Measurements from ENCODE around the gene EIF2B4. TPM values are rescaled to one million over a fixed set of nuclear protein-coding genes. Genes with fewer than 3 reads are reported as not detected.

EIF2B4 gene
- total and polyA plus RNA-seq, 2 of the 13 experiments (the other 11 are each of a cell fraction or from before 2014, with no cell fraction given): 91.5 to 96.4 TPM

GRCh38 chr2:27370026-27370815 is at the start of gene EIF2B4, which contains the start of gene SNX17 (continued):
- TF ChIP-seq CSRNP1 (CRISPR knock-in tag; IDR thresholded peaks at IDR 0.05): peak; percentile 98
- peak; percentile 96 for TF ChIP-seq HDAC1 (CRISPR knock-in tag; IDR thresholded peaks at IDR 0.05)
- TF ChIP-seq, protein P1, sequence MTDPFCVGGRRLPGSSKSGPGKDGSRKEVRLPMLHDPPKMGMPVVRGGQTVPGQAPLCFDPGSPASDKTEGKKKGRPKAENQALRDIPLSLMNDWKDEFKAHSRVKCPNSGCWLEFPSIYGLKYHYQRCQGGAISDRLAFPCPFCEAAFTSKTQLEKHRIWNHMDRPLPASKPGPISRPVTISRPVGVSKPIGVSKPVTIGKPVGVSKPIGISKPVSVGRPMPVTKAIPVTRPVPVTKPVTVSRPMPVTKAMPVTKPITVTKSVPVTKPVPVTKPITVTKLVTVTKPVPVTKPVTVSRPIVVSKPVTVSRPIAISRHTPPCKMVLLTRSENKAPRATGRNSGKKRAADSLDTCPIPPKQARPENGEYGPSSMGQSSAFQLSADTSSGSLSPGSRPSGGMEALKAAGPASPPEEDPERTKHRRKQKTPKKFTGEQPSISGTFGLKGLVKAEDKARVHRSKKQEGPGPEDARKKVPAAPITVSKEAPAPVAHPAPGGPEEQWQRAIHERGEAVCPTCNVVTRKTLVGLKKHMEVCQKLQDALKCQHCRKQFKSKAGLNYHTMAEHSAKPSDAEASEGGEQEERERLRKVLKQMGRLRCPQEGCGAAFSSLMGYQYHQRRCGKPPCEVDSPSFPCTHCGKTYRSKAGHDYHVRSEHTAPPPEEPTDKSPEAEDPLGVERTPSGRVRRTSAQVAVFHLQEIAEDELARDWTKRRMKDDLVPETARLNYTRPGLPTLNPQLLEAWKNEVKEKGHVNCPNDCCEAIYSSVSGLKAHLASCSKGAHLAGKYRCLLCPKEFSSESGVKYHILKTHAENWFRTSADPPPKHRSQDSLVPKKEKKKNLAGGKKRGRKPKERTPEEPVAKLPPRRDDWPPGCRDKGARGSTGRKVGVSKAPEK (CRISPR knock-in tag; IDR thresholded peaks at IDR 0.05; ENCODE audit: borderline replicate concordance): no peak; the same call in 1 of the 2 replicates
- peak; percentile 95 for TF ChIP-seq ISL2 (CRISPR knock-in tag; IDR thresholded peaks at IDR 0.05)
- TF ChIP-seq POLR2G (IDR thresholded peaks at IDR 0.05; ENCODE audit: low read depth, low read length): peak; percentile 97
- peak; percentile 94 for TF ChIP-seq MXD4 (CRISPR knock-in tag; IDR thresholded peaks at IDR 0.05)
- TF ChIP-seq ZNF724P (CRISPR knock-in tag; IDR thresholded peaks at IDR 0.05; ENCODE audit: borderline replicate concordance): peak; percentile 97
- peak; percentile 84 to 97; a peak in 3 of 4 replicates for TF ChIP-seq KLF16 (CRISPR knock-in tag; IDR thresholded peaks at IDR 0.05)
- peak; percentile 98; the same call in 1 of the 2 replicates for TF ChIP-seq ZSCAN31 (CRISPR knock-in tag; IDR thresholded peaks at IDR 0.05; ENCODE audit: low read depth)
- TF ChIP-seq SIX4 (CRISPR knock-in tag; IDR thresholded peaks at IDR 0.05): peak; percentile 34; the same call in 1 of the 2 replicates
- peak; percentile 89 for TF ChIP-seq U2AF1 (optimal IDR thresholded peaks at IDR 0.05; ENCODE audit: low read depth, low read length)
- peak; percentile 67; the same call in 1 of the 2 replicates for TF ChIP-seq ZNF672 (CRISPR knock-in tag; IDR thresholded peaks at IDR 0.05)
- TF ChIP-seq, protein P2, sequence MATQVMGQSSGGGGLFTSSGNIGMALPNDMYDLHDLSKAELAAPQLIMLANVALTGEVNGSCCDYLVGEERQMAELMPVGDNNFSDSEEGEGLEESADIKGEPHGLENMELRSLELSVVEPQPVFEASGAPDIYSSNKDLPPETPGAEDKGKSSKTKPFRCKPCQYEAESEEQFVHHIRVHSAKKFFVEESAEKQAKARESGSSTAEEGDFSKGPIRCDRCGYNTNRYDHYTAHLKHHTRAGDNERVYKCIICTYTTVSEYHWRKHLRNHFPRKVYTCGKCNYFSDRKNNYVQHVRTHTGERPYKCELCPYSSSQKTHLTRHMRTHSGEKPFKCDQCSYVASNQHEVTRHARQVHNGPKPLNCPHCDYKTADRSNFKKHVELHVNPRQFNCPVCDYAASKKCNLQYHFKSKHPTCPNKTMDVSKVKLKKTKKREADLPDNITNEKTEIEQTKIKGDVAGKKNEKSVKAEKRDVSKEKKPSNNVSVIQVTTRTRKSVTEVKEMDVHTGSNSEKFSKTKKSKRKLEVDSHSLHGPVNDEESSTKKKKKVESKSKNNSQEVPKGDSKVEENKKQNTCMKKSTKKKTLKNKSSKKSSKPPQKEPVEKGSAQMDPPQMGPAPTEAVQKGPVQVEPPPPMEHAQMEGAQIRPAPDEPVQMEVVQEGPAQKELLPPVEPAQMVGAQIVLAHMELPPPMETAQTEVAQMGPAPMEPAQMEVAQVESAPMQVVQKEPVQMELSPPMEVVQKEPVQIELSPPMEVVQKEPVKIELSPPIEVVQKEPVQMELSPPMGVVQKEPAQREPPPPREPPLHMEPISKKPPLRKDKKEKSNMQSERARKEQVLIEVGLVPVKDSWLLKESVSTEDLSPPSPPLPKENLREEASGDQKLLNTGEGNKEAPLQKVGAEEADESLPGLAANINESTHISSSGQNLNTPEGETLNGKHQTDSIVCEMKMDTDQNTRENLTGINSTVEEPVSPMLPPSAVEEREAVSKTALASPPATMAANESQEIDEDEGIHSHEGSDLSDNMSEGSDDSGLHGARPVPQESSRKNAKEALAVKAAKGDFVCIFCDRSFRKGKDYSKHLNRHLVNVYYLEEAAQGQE (IDR thresholded peaks at IDR 0.05; ENCODE audit: borderline replicate concordance in 1 of 2, low read depth in 1 of 2, low read length in 2 of 2): peak in 1 of 2 experiments; percentile 44; a peak in 1 of 4 replicates
- TF ChIP-seq, protein P3, sequence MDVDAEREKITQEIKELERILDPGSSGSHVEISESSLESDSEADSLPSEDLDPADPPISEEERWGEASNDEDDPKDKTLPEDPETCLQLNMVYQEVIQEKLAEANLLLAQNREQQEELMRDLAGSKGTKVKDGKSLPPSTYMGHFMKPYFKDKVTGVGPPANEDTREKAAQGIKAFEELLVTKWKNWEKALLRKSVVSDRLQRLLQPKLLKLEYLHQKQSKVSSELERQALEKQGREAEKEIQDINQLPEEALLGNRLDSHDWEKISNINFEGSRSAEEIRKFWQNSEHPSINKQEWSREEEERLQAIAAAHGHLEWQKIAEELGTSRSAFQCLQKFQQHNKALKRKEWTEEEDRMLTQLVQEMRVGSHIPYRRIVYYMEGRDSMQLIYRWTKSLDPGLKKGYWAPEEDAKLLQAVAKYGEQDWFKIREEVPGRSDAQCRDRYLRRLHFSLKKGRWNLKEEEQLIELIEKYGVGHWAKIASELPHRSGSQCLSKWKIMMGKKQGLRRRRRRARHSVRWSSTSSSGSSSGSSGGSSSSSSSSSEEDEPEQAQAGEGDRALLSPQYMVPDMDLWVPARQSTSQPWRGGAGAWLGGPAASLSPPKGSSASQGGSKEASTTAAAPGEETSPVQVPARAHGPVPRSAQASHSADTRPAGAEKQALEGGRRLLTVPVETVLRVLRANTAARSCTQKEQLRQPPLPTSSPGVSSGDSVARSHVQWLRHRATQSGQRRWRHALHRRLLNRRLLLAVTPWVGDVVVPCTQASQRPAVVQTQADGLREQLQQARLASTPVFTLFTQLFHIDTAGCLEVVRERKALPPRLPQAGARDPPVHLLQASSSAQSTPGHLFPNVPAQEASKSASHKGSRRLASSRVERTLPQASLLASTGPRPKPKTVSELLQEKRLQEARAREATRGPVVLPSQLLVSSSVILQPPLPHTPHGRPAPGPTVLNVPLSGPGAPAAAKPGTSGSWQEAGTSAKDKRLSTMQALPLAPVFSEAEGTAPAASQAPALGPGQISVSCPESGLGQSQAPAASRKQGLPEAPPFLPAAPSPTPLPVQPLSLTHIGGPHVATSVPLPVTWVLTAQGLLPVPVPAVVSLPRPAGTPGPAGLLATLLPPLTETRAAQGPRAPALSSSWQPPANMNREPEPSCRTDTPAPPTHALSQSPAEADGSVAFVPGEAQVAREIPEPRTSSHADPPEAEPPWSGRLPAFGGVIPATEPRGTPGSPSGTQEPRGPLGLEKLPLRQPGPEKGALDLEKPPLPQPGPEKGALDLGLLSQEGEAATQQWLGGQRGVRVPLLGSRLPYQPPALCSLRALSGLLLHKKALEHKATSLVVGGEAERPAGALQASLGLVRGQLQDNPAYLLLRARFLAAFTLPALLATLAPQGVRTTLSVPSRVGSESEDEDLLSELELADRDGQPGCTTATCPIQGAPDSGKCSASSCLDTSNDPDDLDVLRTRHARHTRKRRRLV (CRISPR knock-in tag; IDR thresholded peaks at IDR 0.05): peak; percentile 40
- TF ChIP-seq ZMAT3 (CRISPR knock-in tag; conservative IDR thresholded peaks at IDR 0.05): peak; percentile 97
